ENCODE measurements around the gene FMNL3.

Gene FMNL3

DNA sequence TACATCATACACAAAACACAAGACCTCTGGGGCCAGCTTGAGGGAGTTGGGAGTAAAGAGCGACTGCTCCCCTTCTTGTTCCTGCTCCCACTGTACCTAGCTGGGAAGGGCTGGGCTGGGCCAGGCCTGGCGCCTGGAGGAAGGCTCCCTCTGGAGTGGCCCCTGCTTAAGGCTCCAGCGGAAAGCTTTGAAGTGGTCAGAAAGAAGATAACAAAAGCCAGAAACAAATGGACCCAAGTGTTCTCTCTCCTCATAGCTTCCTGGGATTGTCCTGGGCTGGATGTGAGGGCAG, 58.5 kb downstream of the FMNL3 start:
- Histone ChIP-seq H3K4me3 (ENCODE audit: insufficient read length, low read depth) (no peak overlapping the region), H3K9me3 (ENCODE audit: insufficient read depth, low read length) (no peaks in the 10 kb centered on the region), H3K36me3 (ENCODE audit: insufficient read depth, insufficient read length, low read length) (peaks cover 99% of the 10 kb centered on the region), H3K4me1 (ENCODE audit: insufficient read depth, insufficient read length) (peaks cover 6% of the 10 kb centered on the region), H3K9ac (ENCODE audit: insufficient read length, low read depth) (no peak overlapping the region), H3K27me3 (ENCODE audit: insufficient read depth, insufficient read length) (no peaks in the 10 kb centered on the region)
- DNase-seq (ENCODE audit: low read depth, low spot score) = no peak
- TF ChIP-seq SUZ12 (IDR thresholded peaks at IDR 0.05; ENCODE audit: extremely low read depth, insufficient read depth, insufficient read length) = no peak
- TF ChIP-seq ZNF274 (IDR thresholded peaks at IDR 0.05; ENCODE audit: low read depth, low read length) = no peak
- TF ChIP-seq YY1 (IDR thresholded peaks at IDR 0.05; ENCODE audit: insufficient read depth, insufficient read length) = no peak

DNA sequence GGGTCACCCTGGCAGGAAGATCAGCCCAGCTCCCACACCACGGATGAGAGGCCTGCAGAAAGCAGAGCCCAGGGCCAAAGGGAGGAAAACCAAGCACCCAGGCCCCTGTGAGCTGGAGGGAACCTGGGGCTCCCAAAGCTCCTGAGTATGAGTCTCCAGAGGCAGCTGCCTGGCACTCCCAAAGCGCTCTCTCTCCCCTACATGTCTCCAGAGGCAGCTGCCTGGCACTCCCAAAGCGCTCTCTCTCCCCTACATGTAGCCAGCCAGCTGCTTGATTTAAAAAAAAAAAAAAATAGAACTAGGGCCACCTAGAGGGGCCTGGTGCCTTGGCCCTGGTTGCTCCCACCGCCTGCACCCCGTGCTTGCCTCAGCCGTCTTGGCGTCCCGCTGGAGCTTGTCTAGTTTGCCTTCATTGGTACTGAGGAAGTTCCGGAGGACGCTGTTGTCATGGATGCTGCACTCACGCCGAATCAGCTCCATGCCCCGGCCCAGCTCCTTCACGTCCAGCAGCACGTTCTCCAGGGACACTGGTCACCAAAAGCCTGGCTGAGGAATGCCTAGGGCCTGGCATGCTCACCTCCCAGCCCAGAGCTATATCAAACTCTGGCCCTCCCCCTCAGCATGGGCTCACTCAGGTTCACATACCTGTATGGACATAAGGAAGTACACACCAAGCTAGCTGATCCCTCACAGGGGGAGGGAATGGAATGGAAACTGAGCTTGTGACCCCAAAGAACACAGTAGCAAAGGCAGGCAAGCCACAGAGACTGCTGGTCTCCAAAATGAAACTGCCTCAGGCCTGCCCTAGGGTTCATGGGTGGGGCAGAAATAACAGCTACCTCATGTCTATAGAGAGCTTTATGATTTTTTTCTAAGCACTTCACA, 59.1 kb downstream of the FMNL3 start:
- H3K36me3 ChIP-seq (ENCODE audit: insufficient read depth, insufficient read length, low read length) = peaks cover 99% of the 10 kb centered on the region
- no peaks in the 10 kb centered on the region for H3K27me3 ChIP-seq (ENCODE audit: insufficient read depth, insufficient read length)
- no peak overlapping the region for H3K9ac ChIP-seq (ENCODE audit: insufficient read length, low read depth)
- no peak for DNase-seq (ENCODE audit: low read depth, low spot score)
- no peaks in the 10 kb centered on the region for H3K9me3 ChIP-seq (ENCODE audit: insufficient read depth, low read length)
- no peak overlapping the region for H3K4me3 ChIP-seq (ENCODE audit: insufficient read length, low read depth)
- peaks cover 6% of the 10 kb centered on the region for H3K4me1 ChIP-seq (ENCODE audit: insufficient read depth, insufficient read length)
- no peak for TF ChIP-seq ZNF274 (IDR thresholded peaks at IDR 0.05; ENCODE audit: low read depth, low read length)
- TF ChIP-seq YY1 (IDR thresholded peaks at IDR 0.05; ENCODE audit: insufficient read depth, insufficient read length) = no peak
- TF ChIP-seq SUZ12 (IDR thresholded peaks at IDR 0.05; ENCODE audit: extremely low read depth, insufficient read depth, insufficient read length) = no peak

DNA sequence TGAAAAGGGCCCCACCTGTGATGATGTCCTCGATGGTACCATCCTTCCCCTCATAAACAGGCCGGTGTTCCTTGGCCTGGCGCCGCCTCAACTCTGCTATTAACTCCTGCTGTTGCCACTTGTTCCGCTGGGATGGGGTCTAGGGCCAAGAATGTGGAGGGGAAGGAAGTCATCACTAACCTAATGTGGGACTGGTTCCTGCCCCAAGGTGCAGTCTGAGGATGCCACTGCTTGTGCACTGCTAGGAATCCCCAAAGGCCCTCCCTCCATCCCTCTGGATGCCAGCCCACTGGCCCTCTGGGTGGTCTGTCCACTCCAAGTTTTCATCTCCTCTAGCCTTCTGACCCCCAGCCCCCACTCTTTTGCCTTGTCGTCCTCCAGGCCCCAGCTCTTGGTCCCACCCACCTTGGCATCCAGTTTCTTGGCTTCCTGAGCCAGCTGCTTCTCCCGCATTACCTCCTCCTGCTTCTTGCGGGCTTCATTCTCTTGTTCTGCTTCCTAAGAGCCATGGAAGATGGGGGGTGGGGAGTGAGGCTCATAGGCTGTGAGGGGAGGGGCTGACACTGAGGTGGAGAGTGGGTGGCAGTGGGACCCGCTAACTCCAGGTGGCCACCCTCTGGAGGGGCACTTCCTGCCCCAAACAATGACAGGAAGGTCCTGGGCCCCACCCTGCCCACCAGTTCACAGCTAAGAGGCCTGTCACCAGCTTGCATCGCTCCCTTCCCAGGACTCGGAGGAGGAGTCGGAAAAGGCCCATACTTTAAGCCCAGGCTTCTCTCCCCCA, 60.1 kb downstream of the FMNL3 start:
- Histone ChIP-seq H3K4me3 (ENCODE audit: insufficient read length, low read depth) (no peak overlapping the region), H3K9me3 (ENCODE audit: insufficient read depth, low read length) (no peaks in the 10 kb centered on the region), H3K27me3 (ENCODE audit: insufficient read depth, insufficient read length) (no peaks in the 10 kb centered on the region), H3K4me1 (ENCODE audit: insufficient read depth, insufficient read length) (peaks cover 8% of the 10 kb centered on the region), H3K9ac (ENCODE audit: insufficient read length, low read depth) (no peak overlapping the region), H3K36me3 (ENCODE audit: insufficient read depth, insufficient read length, low read length) (peaks cover 99% of the 10 kb centered on the region)
- DNase-seq (ENCODE audit: low read depth, low spot score) = no peak
- TF ChIP-seq SUZ12 (IDR thresholded peaks at IDR 0.05; ENCODE audit: extremely low read depth, insufficient read depth, insufficient read length) (no peak), YY1 (IDR thresholded peaks at IDR 0.05; ENCODE audit: insufficient read depth, insufficient read length) (no peak), ZNF274 (IDR thresholded peaks at IDR 0.05; ENCODE audit: low read depth, low read length) (no peak)

DNA sequence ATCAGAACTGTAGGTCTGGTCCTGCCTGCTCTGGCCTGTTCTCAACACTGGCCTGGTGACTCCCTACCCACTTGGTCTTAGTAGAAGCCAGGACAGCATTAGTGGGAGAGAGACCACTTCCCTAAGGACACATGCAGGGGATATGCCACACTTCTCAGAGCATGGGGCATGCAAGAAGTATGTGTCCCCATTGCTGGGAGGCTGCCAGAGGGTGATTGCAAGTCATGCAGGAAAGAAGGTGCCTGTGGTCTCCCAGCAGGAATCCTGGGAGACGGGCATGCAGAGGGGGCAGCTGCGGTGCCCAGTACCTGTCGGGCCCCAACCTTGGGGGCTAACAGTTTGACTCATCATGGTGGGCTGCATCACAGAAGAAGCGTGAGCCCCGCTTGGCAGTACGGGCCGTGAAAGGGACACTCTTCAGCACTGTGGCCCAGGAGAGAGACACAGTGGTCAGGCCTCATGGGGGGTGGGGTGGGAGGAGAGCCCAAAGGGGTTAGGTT, 60.8 kb downstream of the FMNL3 start:
- Histone ChIP-seq H3K9me3 (ENCODE audit: insufficient read depth, low read length) (no peaks in the 10 kb centered on the region), H3K4me1 (ENCODE audit: insufficient read depth, insufficient read length) (peaks cover 9% of the 10 kb centered on the region), H3K36me3 (ENCODE audit: insufficient read depth, insufficient read length, low read length) (peaks cover 98% of the 10 kb centered on the region), H3K27me3 (ENCODE audit: insufficient read depth, insufficient read length) (no peaks in the 10 kb centered on the region), H3K4me3 (ENCODE audit: insufficient read length, low read depth) (no peak overlapping the region), H3K9ac (ENCODE audit: insufficient read length, low read depth) (no peak overlapping the region)
- DNase-seq (ENCODE audit: low read depth, low spot score) = no peak
- no peak for TF ChIP-seq ZNF274 (IDR thresholded peaks at IDR 0.05; ENCODE audit: low read depth, low read length)
- TF ChIP-seq YY1 (IDR thresholded peaks at IDR 0.05; ENCODE audit: insufficient read depth, insufficient read length) = no peak
- no peak for TF ChIP-seq SUZ12 (IDR thresholded peaks at IDR 0.05; ENCODE audit: extremely low read depth, insufficient read depth, insufficient read length)

DNA sequence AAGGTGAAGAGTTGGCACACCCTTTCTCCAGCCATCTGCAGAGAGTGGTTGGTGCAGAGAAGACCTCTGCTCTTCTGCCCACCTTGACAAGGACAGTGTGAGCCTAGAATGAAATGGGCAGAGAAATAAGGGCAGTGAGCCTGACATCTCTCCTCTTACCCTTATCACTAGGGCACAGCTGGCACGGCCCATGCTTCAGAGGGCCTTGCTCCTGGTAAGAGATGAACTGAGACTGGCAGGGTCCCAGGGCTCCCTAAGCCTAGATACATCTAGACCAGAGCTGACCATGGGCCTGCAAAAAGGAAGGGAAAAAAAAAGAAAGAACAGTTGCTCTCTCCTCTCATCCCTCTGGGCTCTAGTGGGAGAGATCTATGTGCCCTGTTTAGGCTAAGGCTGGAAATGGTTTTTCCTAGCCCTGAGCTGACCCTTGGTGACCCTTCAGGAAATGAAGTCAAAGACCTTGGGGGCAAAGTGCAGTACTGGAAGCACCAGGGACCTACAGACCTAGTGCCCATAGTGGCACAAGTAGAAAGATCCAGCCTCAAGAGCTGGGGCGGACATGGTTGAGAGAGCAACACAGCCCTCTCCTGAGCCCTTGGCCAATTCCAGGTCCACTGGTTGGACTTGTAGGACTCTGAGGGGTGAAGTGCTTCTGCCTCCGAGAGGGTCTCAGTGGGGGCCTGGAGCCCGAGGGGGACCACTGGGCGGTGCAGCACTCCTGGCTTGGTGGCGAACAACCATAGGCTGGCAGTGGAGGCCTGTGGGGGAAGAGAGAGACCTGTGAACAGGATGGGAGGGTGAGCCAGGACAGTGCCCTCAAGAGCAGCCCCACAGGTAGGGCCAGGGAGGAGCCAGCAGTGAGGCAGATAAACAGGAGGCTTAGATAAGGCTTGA, 61.8 kb downstream of the FMNL3 start:
- H3K27me3 ChIP-seq (ENCODE audit: insufficient read depth, insufficient read length) = no peaks in the 10 kb centered on the region
- peaks cover 9% of the 10 kb centered on the region for H3K4me1 ChIP-seq (ENCODE audit: insufficient read depth, insufficient read length)
- no peaks in the 10 kb centered on the region for H3K9me3 ChIP-seq (ENCODE audit: insufficient read depth, low read length)
- TF ChIP-seq ZNF274 (IDR thresholded peaks at IDR 0.05; ENCODE audit: low read depth, low read length) (no peak), SUZ12 (IDR thresholded peaks at IDR 0.05; ENCODE audit: extremely low read depth, insufficient read depth, insufficient read length) (no peak), YY1 (IDR thresholded peaks at IDR 0.05; ENCODE audit: insufficient read depth, insufficient read length) (no peak)
- H3K9ac ChIP-seq (ENCODE audit: insufficient read length, low read depth) = no peak overlapping the region
- H3K36me3 ChIP-seq (ENCODE audit: insufficient read depth, insufficient read length, low read length) = peaks cover 88% of the 10 kb centered on the region
- H3K4me3 ChIP-seq (ENCODE audit: insufficient read length, low read depth) = no peak overlapping the region
- DNase-seq (ENCODE audit: low read depth, low spot score) = no peak

DNA sequence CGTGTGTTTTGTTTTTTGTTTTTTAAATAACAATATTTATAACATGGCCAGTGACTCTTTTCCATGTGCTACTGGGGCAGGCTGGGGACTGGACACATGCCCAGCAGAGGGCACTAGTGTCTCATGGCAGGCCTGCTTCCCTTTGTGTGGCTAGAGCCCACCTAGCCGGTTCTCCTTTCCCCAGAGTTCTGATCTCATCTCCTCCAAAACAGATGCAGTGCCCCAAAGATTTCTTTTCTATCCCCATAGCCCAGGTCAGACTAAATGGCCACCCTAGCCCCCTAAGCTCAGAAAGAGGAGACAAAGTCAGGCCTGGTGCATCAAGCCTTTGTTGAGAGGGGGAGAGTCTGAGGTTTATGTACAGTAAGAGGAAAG, 62.6 kb downstream of the FMNL3 start:
- no peak overlapping the region for H3K9ac ChIP-seq (ENCODE audit: insufficient read length, low read depth)
- H3K4me3 ChIP-seq (ENCODE audit: insufficient read length, low read depth) = no peak overlapping the region
- H3K36me3 ChIP-seq (ENCODE audit: insufficient read depth, insufficient read length, low read length) = peaks cover 81% of the 10 kb centered on the region
- H3K27me3 ChIP-seq (ENCODE audit: insufficient read depth, insufficient read length) = no peaks in the 10 kb centered on the region
- no peaks in the 10 kb centered on the region for H3K9me3 ChIP-seq (ENCODE audit: insufficient read depth, low read length)
- no peak for TF ChIP-seq SUZ12 (IDR thresholded peaks at IDR 0.05; ENCODE audit: extremely low read depth, insufficient read depth, insufficient read length)
- no peak for TF ChIP-seq YY1 (IDR thresholded peaks at IDR 0.05; ENCODE audit: insufficient read depth, insufficient read length)
- no peak for TF ChIP-seq ZNF274 (IDR thresholded peaks at IDR 0.05; ENCODE audit: low read depth, low read length)
- DNase-seq (ENCODE audit: low read depth, low spot score) = peak; percentile 64
- peaks cover 9% of the 10 kb centered on the region for H3K4me1 ChIP-seq (ENCODE audit: insufficient read depth, insufficient read length)

All from NT2/D1 (cell line).